ENCODE measurements around the gene PSMG3.

Gene PSMG3

DNA sequence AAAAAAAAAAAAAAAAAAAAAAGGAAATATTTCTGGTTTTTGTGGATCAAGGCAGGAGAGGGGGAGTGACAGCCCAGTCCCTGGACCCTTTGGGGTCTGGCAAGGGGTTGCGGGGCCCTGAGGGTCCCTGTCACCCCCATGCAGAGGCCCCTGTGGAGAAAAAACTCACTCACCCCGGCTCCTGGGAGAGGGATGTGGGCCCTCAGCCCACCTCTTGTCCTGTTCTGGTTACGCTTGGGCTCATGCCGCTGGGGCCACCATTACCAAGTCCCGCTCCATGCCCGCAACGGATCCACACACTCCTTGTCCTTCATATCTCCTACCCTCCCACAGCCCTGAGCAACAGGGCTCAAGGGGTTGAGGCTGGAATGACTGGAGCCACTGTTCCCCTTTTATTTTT lies 12.8 kb downstream of the PSMG3 start:
- no peak for DNase-seq

DNA sequence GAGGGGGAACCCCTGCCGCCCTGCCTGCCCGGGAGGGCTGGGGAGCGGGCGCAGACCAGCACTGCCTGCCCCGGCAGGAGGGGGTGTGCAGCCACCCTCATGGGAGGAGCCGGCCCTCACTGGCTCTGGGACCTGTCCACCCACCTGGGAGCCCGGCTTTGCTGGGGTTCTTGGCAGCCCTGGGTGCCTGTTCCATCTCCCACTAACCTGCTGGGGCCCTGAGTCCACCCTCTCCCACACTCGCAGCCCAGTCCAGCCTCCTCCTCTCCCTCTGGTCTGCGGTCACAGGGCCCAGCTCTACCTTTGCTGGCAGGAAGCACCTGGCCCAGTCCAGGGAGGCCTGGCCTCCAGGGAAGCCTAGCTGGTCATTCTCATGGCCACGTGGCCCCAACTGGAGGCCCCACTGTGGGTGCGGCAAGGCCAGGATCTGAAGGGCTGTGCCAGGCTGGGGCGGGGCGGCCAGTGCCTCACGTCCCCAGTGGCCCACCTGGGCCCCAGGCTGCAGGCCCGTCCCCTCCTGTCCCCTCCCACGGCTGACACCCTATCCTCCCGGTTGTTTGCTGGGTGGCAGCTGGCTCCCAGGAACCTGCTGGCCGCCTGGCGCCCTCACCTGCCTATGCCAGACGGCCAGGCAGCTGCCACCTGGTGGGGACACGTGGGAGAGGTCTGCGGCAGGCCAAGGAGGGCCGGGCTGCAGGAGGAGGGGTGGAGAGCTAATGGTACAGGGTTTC lies 13.9 kb downstream of the PSMG3 start, which contains the start of gene TMEM184A:
Gene TMEM184A, minus strand, starts transcription at position 393 of the 731 bp plus-strand sequence. CDS start 721 bp downstream, outside the sequence.
- peak; percentile 64 for DNase-seq

DNA sequence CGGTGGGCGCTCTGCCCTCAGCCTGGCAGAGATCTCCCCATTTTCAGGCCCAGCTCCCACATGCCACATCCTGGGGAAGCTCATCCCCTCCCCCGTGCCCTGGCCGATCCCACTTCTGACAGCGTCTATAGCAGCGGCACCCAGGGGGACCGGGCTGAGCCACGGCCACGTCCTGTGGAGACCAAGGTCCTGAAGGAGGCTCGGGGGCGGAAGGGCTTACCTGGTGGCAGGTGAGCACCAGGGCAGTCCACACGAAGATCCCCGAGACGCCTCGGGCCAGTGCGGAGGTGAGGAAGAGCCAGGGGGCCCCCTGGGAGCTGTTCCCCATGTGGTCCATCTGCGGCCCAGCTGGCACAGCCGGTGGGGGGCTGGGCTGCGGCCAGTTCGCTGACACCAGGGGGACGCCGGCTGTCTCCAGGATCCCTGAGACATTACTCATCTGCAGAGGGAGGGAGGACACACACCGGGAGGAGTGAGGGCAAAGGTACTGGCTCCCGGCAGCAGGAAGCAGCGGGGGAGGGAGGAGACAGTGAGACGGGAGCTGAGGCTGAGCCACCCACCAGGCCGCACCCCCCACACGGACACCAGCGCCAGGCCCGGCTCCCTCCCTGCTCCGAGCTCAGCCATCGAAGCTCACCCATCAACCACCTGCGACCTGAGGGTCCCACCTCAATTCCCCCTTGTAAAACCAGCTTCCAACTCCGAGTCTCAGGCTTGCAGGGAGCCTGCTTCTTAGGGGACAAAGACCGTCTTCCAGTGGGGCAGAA lies 14.6 kb downstream of the PSMG3 start:
- DNase-seq: no peak

DNA sequence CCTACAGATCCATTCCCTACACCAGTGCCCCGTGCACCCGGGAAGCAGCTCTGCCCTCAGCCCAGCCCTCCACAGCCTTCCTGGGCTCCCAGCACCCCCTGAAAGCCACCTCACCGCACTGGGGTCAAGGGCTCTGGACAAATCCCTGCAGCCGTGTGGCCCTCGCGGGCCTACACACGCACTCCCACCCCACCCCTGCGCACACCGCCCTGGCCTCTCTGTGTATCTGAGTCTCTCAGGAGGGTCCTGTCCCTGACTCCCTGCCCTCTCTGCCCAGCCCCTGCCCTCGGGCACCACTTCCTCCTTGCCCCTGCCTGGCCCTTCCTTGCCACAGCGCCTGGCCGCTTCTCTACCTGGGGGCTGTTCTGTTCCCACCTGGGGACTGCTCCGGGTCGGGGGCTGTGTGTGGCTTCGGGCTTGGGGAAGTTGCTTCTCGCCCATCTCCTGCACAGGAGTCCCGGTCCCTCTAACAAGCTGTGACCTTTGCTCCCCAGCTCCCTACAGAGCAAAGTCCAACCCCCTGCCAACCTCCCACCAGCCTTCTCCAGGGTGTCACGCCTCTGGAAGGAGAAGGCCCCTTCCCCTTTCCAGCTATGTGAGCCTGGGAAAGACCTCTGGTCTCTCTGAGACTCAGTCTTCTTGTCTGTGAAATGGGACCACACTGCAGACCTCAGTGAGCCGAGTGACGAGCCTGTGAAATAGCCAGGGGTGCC lies 15.3 kb downstream of the PSMG3 start:
- no peak for DNase-seq

DNA sequence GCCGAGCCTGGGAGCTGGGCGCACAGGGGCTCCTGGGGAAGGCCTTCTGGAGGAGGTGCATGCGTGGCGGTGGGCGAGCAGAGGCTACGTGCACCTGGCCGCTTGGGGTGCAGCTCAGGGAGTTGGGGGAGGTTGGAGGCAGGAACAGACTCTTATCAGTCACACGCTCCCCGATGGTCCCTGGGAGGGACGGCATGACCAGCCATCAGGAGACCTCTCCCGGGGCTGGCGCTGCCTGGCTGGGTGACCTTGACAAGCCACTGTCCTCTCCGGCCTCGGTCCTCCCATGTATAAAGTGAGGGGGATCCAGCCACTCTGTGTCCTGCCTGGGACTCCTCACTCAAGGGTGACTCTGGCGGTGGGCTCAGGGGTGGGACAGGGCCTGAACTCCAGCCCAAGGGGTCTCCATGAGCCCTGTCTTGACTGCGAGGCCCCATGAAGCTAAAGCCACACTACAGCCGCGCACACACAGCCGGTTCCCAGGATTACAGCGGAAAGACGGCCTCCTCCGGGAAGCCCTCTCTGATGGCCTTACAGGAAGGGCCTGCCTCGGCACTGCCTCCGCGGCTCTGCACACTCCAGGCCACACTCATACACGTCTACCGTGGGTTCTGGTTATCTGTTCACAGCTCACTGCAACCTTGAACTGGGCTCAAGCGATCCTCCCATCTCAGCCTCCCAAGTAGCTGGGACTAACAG lies 16.2 kb downstream of the PSMG3 start:
- DNase-seq: no peak

DNA sequence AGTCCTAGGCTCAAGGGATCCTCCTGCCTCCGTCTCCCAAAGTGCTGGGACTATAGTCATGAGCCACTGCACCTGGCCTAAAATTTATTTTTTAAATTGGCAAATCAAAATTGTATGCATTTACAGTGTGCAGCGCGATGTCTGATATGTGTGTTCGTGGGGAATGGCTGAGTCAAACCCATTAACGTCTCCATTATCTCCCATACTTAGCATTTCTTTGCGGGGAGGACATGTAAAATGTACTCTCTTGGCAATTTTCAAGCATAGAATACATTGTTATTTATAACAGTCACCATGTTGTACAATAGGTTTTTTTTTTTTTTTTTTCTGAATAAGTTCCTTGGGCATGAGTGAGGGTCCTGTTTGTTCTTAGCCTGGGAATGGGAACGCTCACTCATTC lies 17.6 kb downstream of the PSMG3 start:
- DNase-seq: no peak

DNA sequence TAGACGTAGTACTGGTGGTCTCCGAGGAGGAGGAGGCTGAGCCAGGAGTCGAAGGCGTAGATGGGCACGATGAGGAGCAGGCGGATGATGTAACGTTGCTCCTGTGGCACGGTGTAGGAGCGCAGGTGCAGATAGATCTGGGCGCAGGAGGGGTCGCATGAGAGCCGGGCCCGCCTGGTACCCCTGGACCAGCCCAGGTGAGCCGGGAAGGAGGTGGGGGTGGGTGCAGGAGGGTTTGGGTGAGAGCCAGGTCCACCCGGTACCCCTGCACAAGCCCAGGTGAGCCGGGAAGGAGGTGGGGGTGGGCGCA lies 19.0 kb downstream of the PSMG3 start:
- no peak for DNase-seq

DNA sequence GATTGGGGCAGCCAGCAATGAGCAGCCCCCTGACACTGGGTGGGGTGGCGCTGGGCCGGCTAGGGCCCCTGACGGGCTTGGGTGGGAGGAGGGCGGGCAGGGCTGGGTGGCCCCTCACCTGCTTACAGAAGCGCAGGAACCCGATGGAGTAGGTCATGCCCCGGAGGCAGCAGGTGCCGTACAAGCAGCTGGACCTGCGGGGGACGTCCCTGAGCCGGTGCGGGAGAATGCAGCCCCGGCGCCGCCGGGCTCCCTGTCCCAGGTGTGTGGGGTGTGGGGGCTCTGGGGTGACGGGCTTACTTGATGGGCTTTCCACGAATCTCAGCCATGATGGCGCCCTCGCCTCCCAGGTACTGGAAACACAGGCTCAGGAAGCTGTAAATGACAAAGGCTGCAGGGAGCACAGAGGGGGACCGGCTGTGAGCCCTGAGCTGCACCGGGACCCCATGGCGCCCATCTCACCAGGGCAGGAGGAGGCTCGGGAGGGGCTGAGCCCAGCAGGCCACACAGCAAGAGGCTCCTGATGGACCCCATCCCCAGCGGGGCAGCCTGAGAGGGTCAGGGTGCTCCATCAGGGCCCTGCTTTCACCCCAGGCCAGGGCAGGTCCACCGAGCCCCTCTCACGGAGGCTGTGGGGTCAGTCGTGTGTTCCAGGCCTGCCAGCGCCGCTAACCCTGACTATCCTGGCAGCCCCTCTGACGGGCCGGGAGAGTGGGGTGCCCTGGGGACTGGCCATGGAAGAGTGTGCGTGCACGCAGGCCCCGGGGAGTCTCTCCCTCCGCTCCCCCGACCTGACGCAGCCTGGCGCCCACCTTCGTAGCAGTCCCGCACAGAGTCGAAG lies 19.6 kb downstream of the PSMG3 start:
- DNase-seq: no peak

DNA sequence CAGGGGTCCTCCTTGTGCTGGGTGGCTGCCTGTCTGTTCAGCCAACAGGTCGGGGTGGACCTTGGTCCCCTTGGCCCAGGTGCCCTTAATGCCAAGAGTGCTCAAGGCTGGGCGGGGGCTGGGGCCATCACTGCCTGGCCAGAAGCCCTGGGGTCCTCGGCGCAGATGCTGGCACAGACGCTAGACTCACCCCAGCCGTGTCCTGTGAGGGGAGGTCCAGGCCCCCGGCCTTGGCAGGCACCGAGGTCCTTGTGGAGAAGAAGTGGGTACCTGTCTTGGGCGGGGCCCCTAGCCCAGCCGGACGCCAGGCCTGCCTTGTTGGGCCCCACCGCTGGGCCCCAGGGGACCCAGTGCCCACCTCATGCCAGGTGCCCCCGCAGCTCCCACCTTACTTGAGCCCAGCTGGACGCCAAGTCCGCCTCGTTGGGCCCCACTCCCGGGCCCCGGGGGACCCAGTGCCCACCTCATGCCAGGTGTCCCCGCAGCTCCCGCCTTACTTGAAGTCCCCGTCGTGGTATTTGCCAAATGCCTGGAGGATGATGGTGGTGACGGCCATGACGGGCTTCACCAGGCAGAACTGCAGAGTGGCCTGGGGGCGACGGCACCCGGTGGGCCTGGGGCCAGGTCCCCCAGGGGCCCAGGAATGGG lies 20.4 kb downstream of the PSMG3 start:
- DNase-seq: no peak

DNA sequence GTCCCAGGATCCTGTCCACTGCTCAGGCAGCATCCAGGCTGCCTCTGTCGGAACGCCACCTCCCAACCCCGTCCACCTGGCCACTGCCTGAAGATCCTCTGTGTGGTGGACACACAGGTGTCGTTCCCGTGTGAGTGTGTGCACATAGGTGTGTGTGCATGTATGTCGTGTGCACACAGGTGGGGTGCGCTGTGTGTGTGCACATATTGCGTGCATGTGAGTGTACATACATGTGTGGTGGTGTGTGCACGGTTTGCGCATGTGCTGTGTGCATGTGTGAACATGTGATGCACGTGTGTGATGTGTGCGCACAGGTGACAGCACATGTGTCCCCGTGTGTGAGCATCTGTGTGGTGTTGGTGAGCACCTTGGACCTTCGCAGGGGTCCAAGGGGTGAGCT lies 20.9 kb downstream of the PSMG3 start:
- no peak for DNase-seq

DNA sequence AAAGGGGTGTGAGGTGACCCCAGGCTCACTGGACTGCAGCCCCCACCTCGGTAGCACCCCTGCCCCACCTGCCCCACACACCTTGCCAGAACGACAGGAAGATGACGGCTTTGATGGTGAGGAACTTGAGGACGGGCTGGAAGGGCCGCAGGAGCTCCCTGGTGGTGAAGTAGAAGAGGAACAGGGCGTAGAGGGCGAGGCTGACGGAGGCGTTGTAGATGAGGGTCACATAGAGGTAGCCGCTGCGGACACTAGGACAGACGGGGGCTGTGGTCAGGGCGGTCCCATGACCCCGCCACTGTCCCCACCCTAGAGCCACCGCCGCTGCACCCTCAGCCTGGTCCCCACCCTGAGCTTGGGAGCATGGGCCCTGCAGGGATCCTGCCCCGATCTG lies 21.4 kb downstream of the PSMG3 start:
- DNase-seq: no peak

DNA sequence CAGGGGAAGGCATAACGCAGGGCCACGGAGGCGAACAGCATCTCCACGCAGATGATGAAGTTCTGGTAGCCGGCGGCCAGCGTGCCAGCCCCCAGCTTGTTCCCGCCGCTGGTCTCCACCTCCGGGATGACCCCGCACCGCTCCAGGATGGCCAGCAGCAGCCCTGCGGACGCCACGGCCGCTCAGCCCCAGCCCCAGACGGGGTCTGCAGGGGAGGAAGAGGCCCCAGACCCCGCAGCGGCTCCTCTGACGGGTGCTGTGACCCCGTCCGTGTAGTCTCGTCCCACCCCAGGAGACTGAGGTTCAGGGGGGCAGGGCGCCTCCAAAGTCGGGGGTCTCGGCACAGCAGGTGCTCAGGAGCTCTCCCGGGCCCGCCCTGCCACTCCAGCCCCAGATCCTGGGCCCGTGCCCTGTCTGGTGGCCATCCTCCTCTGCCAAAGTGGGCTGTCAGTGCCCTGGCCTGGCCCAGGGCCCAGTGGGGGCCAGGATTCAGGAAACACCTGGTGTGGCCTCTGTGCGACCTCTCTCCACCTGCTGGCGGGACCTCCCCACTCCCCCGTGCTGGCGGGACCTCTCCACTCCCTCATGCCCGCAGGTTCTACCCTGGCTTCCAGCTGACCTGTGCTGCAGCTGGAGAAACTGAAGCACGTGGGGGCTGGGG lies 21.9 kb downstream of the PSMG3 start:
- no peak for DNase-seq

DNA sequence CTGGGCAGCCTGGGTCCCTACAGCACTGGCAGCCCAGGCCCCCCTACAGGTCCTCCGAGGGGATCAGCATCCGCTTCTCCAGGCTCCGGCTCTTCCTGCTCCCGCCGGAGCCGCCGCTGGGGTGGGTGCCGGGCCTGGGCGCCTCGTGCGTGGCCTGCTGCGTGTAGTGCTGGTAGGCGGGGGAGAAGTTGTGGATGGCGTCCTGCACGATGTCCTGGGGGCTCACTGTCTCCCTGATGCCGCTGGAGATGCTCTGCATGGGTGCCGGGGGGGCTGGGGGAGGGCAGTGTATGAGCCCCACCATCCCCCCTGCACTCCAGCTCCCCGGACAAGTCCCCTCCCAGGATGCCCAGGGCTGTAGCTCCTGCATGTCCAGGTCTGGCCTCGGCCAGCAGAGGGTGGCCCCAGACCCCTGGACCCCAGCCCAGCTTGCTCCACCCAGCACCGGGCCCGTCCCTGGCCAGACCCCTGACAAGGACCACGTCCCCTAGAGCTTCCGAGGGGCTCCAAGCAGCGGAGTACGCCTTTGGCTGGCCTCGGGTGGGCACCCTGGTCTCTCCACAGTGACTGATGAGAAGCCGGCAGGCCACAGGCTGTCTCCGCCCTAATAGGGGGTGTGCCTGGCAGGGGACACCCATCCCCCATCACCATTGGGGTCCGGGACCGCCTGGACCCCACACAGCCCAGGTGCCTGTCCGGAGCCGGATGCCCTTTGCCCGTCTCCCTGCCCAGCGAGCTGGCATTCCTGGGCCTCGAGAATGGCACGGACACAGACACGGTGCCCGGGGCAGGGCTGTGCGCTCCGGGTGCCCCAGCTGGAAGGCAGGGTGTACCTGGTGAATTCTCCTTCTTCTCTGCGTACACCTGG lies 22.7 kb downstream of the PSMG3 start:
- no peak for DNase-seq

DNA sequence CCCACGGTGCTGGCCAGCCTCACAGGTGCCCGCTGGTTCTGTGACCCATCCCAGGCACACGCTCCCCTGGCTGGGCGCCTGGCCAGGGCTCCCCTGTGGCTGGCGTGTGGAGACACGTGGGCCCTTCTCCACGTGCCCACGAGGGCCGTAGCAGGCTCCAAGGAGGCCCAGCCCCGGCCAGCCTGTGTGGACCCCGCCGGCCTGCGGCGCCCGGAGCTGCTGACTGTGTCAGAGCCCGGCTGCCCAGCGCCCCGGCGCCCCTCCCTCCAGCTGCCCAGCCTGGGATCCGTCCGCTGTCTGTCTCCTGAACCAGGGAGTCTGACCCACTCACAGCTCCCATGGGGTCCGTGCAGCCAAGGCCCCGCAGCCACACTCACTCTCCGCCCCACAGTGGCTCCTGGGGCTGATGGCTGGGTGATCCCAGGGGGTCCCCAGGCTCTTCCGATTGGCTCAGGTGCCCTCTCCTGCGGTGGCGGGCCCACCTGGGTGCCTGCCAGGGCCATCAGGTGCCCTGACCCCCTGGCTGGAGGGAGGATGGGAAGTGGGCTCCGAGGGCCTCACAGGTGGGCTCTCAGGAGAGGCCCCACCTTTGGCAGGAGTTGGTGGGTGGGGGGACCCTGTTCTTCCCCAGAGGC lies 23.4 kb downstream of the PSMG3 start:
- no peak for DNase-seq

DNA sequence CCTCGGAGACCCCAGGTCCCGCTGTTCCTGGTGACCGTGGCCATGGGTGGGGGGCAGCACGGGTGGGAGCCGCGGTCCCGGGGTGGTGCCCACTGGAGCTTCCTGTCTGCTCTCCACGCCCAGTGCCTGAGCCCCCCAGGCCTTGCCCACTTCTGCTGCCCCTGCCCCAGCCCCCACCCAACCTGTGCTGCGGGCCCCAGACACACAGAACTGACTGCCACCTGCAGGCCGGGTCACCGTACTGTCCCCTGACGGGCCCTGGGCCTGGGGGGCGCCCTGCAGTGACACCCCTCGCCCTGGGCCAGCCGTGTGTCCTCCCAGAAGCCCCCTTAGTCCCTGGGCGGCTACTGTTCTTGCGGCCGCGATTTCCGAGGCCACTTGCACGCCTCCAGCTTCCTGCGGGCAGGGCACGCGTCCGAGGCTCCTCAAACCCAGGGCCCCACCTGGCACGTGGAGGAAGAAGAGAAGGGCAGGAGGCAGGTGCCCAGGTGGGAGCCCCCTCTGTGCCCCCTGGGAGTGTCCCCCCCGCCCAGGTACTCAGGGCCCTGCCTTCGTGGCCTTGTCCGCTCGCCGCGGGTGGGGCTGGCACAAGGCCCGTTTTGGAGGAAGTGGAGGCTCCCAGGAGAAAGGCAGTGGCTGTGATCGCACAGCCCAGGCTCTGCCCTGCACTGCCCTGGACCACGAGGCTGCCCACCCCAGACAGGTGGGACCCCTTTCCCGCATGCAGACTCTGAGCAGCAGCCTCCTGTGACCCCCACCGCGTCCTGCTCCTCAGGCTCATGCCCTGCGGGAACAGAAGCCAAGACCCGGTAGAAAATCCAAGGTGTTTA lies 24.2 kb downstream of the PSMG3 start:
- no peak for DNase-seq

DNA sequence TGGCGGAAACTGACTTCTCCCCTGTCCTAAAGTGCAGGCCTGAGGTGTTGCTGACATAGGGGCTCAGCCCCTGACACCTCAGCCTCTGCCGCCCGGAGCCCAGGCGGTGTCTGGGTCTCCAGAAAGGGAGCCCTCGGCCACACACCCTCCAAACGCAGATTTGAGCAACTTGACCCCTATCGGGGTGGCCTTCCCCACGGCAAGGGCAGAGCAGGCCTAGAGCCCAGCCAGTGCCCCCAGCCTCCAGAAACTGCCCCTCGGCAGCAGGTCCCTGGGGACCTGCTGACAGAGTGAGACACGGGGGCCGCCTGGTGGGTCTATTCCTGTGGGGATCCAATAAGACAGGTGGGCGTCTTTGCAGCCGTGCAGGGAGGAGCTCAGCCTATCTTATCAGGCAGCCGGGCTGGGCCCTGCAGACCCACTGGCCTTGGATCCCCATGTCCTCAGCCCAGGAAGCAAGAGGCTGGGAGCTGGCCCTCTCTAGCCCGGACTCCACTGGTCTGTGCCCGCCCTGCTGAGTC lies 24.9 kb downstream of the PSMG3 start:
- DNase-seq: no peak

DNA sequence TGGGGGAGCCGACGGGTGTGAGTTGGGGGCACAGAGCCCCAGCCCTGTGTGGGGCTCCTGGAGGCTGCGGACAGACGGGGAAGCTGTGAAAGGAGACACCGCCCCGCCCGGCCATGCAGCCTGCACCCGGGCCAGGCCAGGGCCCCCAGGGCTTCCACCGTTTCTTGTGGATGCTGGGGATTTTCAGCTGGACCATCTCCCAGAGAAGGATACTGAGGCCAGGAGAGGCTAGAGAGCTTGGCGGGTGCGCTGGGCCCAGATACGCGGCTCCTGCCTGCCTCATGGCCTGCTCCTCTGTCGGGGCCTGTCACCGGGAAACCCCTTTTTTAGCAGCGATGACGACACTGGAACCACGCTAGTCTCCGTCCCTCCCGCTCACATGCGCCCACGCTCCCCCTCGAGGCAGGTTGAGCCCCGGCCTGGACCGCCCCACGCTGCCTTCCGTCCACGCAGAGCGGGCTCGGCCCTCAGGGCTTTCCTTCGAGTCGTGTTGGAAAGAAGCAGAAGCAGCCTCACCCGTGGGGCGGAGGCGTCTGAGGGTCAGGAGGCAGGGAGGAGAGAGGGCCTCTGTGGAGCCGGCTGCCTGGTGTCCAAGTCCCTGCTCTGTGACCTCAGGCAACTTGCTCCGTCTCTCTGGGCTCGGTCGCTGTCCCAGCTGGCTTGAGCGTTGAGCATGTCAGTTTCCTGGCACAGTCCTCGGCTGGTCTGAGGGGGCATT lies 25.5 kb downstream of the PSMG3 start:
- DNase-seq: no peak

DNA sequence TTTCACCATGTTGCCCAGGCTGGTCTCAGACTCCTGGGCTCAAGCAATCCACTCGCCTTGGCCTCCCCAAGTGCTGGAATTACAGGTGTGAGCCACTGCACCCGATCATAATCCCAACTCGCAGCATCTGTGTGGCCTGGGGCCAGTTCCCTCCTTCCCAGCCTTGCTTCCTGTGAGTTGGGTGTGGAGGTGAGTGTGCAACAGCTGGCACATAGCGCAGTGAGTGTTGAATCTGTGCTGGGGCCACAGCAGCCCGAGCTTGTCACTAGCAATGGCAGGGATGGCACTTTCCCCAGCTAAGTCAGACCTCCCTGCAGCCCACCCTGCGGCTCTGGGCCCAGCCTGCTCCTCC lies 26.0 kb downstream of the PSMG3 start:
- DNase-seq: no peak

Measured in activated T-cell treated with anti-CD3 and anti-CD28 coated beads, Interleukin-2, amount 50 U/mL, for 1 hour (primary cell).